OCI-LY1 (cell line): Measurements from ENCODE around the gene UPF2.

Experiments used
- EZH2 ChIP-seq: fragments of 200-600 bp; sonication (generic), shearing (Covaris generic); IDR thresholded peaks from 2 replicates; pipeline ENCODE4 v1.8.0; 2017; ENCODE audit warnings: borderline replicate concordance, mixed run types, mild to moderate bottlenecking, antibody characterized with exemption, low read length, moderate library complexity, mixed read lengths
- TF ChIP-seq, protein P1 (sequence below): fragments of 200-600 bp; sonication (generic), shearing (Covaris generic); IDR thresholded peaks from 2 replicates; pipeline ENCODE4 v1.5.1; 2017; ENCODE audit warnings: mild to moderate bottlenecking, antibody characterized with exemption, low read length, moderate library complexity, mixed read lengths

DNA sequence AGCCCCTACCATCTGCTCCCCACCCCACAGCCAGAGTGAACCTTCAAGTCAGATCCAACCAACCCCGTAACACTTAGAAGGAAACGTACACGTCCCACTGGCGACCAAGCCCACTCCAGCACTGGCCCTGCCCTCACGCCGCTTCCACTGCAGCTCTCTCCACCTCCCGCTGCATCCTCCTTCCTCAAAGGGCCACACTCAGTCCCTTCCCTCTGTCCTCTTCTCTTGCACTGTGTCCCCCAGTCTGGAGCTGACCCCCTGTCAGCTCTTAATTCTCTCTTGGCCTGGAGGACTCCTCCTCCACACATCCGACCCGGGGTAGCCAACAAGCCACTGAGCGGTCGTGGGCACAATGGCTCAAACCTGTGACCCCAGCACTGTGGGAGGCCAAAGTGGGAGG, 133.6 kb downstream of the UPF2 start:
- TF ChIP-seq, protein P1, sequence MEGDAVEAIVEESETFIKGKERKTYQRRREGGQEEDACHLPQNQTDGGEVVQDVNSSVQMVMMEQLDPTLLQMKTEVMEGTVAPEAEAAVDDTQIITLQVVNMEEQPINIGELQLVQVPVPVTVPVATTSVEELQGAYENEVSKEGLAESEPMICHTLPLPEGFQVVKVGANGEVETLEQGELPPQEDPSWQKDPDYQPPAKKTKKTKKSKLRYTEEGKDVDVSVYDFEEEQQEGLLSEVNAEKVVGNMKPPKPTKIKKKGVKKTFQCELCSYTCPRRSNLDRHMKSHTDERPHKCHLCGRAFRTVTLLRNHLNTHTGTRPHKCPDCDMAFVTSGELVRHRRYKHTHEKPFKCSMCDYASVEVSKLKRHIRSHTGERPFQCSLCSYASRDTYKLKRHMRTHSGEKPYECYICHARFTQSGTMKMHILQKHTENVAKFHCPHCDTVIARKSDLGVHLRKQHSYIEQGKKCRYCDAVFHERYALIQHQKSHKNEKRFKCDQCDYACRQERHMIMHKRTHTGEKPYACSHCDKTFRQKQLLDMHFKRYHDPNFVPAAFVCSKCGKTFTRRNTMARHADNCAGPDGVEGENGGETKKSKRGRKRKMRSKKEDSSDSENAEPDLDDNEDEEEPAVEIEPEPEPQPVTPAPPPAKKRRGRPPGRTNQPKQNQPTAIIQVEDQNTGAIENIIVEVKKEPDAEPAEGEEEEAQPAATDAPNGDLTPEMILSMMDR: no peak
- no peak for TF ChIP-seq EZH2
